ENCODE data around the gene EXOSC2.

EXOSC2 gene

GRCh38 chr9:130699047-130699446 is 5.5 kb downstream of the EXOSC2 start:
- DNase-seq, result no peak

GRCh38 chr9:130701059-130702022 is 7.8 kb downstream of the EXOSC2 start:
- peak; percentile 89 for DNase-seq

- DNase-seq, result no peak
Observed at GRCh38 chr9:130703501-130703900, 9.9 kb downstream of the EXOSC2 start.

GRCh38 chr9:130707225-130707976 is 13.8 kb downstream of the EXOSC2 start:
- DNase-seq, result peak; percentile 85

- no peak for DNase-seq
Observed at GRCh38 chr9:130710822-130711352, 17.3 kb downstream of the EXOSC2 start.

- no peak for DNase-seq
Observed at GRCh38 chr9:130711469-130711868, 17.9 kb downstream of the EXOSC2 start.

- DNase-seq, result peak; percentile 99
Observed at GRCh38 chr9:130712564-130713285, 19.1 kb downstream of the EXOSC2 start.

- peak; percentile 39 for DNase-seq
Observed at GRCh38 chr9:130713286-130713960, 19.8 kb downstream of the EXOSC2 start.

GRCh38 chr9:130714586-130715110 is 21.1 kb downstream of the EXOSC2 start:
- DNase-seq, result no peak

- no peak for DNase-seq
Observed at GRCh38 chr9:130715270-130715669, 21.7 kb downstream of the EXOSC2 start.

- DNase-seq, result no peak
Observed at GRCh38 chr9:130718562-130718961, 25.0 kb downstream of the EXOSC2 start.

GRCh38 chr9:130720762-130721161 is 27.2 kb downstream of the EXOSC2 start:
- no peak for DNase-seq

- DNase-seq, result no peak
Observed at GRCh38 chr9:130728721-130729120, 35.1 kb downstream of the EXOSC2 start.

GRCh38 chr9:130729145-130729544 is 35.6 kb downstream of the EXOSC2 start:
- DNase-seq, result no peak

GRCh38 chr9:130731355-130731754 is 37.8 kb downstream of the EXOSC2 start:
- DNase-seq, result no peak

GRCh38 chr9:130732136-130732535 is 38.6 kb downstream of the EXOSC2 start:
- DNase-seq, result peak; percentile 33

GRCh38 chr9:130732793-130733221 is 39.2 kb downstream of the EXOSC2 start:
- no peak for DNase-seq

- DNase-seq, result no peak
Observed at GRCh38 chr9:130735566-130735965, 42.0 kb downstream of the EXOSC2 start.

GRCh38 chr9:130736834-130737233 is 43.3 kb downstream of the EXOSC2 start:
- no peak for DNase-seq

- no peak for DNase-seq
Observed at GRCh38 chr9:130738281-130738680, 44.7 kb downstream of the EXOSC2 start.

- DNase-seq, result no peak
Observed at GRCh38 chr9:130739081-130739480, 45.5 kb downstream of the EXOSC2 start.

Data from hematopoietic multipotent progenitor cell treated with erythropoietin and hydrocortisone succinate and interleukin-3 and kit ligand, for 4 days (in vitro differentiated cells).